Endothelial cell of umbilical vein (primary cell): Measurements from ENCODE around the gene ADARB1. TPM values are rescaled to one million over a fixed set of nuclear protein-coding genes. Genes with fewer than 3 reads are reported as not detected.

Experiments used
- BruUV-seq: library from RNA; stranded (reverse); fragments of 400-500 nt; replicated peaks from 2 replicates; lab custom pipeline; 2021; lab: Mats Ljungman, UMichigan
- CTCF ChIA-PET: fragments of 300-600, 350-600 bp; sonication (Branson Sonifier 250); formaldehyde crosslinking; loops from one replicate; lab custom pipeline; 2021; ENCODE audit warnings: antibody characterized with exemption, inconsistent platforms; lab: Charles Lee
- POLR2A ChIA-PET: fragments of 300-600, 350-600 bp; sonication (Branson Sonifier 250); formaldehyde crosslinking; loops from one replicate; lab custom pipeline; 2021; ENCODE audit warnings: antibody characterized with exemption, inconsistent platforms; lab: Charles Lee
- DNase-seq: peaks from one replicate; pipeline ENCODE4 v3.0.0-alpha.2; 2011; ENCODE audit warnings: low read depth, low spot score
- FAIRE-seq: peaks from 2 replicates; lab custom pipeline; 2011; peaks lifted over from hg19 to GRCh38; lab: Jason Lieb, UNC
- H2AFZ ChIP-seq: 2 replicates; pipeline ENCODE4 v1.6.0; 2012; ENCODE audit warnings: low read depth, low read length, control low read depth, inconsistent platforms
- H3K27ac ChIP-seq: 2 replicates; pipeline ENCODE4 v1.5.1; 2011; ENCODE audit warnings: low read depth, mild to moderate bottlenecking, control low read depth, low read length, moderate library complexity; ENCODE audit not compliant: insufficient read depth
- H3K27me3 ChIP-seq, 2 experiments: 2 replicates each; pipeline versions ENCODE4 v1.6.0 to v1.6.1; 2011; ENCODE audit warnings: low read length in 2 of 2, mixed read lengths in 1 of 2; ENCODE audit not compliant: control insufficient read depth in 2 of 2, insufficient read depth in 2 of 2
- H3K36me3 ChIP-seq, 2 experiments: 2 replicates in 1 of 2; 3 replicates in 1 of 2; pipeline ENCODE4 v1.5.1; 2011; ENCODE audit warnings: low read length in 2 of 2, mild to moderate bottlenecking in 1 of 2, moderate library complexity in 1 of 2; ENCODE audit not compliant: control insufficient read depth in 2 of 2, insufficient read depth in 2 of 2; ENCODE audit errors: extremely low read depth in 1 of 2
- H3K4me1 ChIP-seq: 3 replicates; pipeline ENCODE4 v1.5.1; 2011; ENCODE audit warnings: mild to moderate bottlenecking, low read length; ENCODE audit not compliant: control insufficient read depth, insufficient read depth; ENCODE audit errors: extremely low read depth
- H3K4me2 ChIP-seq: 2 replicates; pipeline ENCODE4 v1.6.1; 2011; ENCODE audit warnings: low read length, control low read depth, mixed read lengths; ENCODE audit not compliant: insufficient read depth
- H3K4me3 ChIP-seq, 3 experiments: fragments of 200-600 bp in 1 of 3; sonication (generic), shearing (Covaris generic) in 1 of 3; replicated peaks in 1 of 3; 2 replicates each; pipeline ENCODE4 v1.5.1; 2011 to 2016; ENCODE audit warnings: control low read depth in 3 of 3, low read length in 3 of 3, mild to moderate bottlenecking in 2 of 3, inconsistent platforms in 1 of 3, low read depth in 1 of 3, moderate library complexity in 1 of 3; ENCODE audit not compliant: insufficient read depth in 1 of 3
- H3K79me2 ChIP-seq: 2 replicates; pipeline ENCODE4 v1.6.0; 2012; ENCODE audit warnings: low read length, inconsistent platforms; ENCODE audit not compliant: control insufficient read depth, insufficient read depth
- H3K9ac ChIP-seq: replicated peaks from 2 replicates; pipeline ENCODE3; 2011; ENCODE audit warnings: low read length, control low read depth; ENCODE audit not compliant: insufficient read depth; ENCODE audit errors: extremely low read depth
- H3K9me1 ChIP-seq: replicated peaks from 3 replicates; pipeline ENCODE4 v1.6.0; 2011; ENCODE audit warnings: mild to moderate bottlenecking, low read length; ENCODE audit not compliant: control insufficient read depth, insufficient read depth; ENCODE audit errors: extremely low read depth
- H3K9me3 ChIP-seq: replicated peaks from 2 replicates; pipeline ENCODE4 v1.5.1; 2012; ENCODE audit warnings: low read length, inconsistent platforms; ENCODE audit not compliant: control insufficient read depth, insufficient read depth
- H4K20me1 ChIP-seq: replicated peaks from 2 replicates; pipeline ENCODE3; 2011; ENCODE audit warnings: mild to moderate bottlenecking, low read length; ENCODE audit not compliant: control insufficient read depth, insufficient read depth; ENCODE audit errors: extremely low read depth
- EZH2 ChIP-seq: IDR thresholded peaks from 2 replicates; pipeline ENCODE4 v1.6.1; 2012; ENCODE audit warnings: borderline replicate concordance, low read depth, mild to moderate bottlenecking, moderate library complexity, low read length, inconsistent platforms; ENCODE audit not compliant: severe bottlenecking
- FOS ChIP-seq: IDR thresholded peaks from 2 replicates; pipeline ENCODE4 v1.6.1; 2011; ENCODE audit warnings: mild to moderate bottlenecking, low read length, moderate library complexity, borderline replicate concordance; ENCODE audit not compliant: insufficient read depth
- JUN ChIP-seq: IDR thresholded peaks from 2 replicates; pipeline ENCODE4 v1.6.1; 2011; ENCODE audit warnings: borderline replicate concordance, low read depth; ENCODE audit not compliant: insufficient read length, insufficient read depth
- MYC ChIP-seq: IDR thresholded peaks from one replicate; pipeline ENCODE4 v1.6.1; 2011; ENCODE audit warnings: mild to moderate bottlenecking, low read depth, low read length
- POLR2A ChIP-seq: IDR thresholded peaks from 2 replicates; pipeline ENCODE4 v1.6.1; 2012; ENCODE audit warnings: low read depth, mild to moderate bottlenecking, control low read depth, low read length
- POLR2AphosphoS5 ChIP-seq: IDR thresholded peaks from 2 replicates; pipeline ENCODE4 v1.6.1; 2012; ENCODE audit warnings: low read depth, mild to moderate bottlenecking, control low read depth, low read length, moderate library complexity; ENCODE audit not compliant: insufficient read depth
- dilution Hi-C: fragments of 300-500 bp; cut with MboI; formaldehyde crosslinking; loops from one replicate; pipeline ENCODE4 v1.15.0; 2019; ENCODE audit warnings: low sequenced_read_pairs; ENCODE audit not compliant: extremely low pct_ligation_motif_present
- intact Hi-C: fragments of 100-400 bp; cut with micrococcal nuclease; formaldehyde crosslinking; loops from one replicate; pipeline ENCODE4 v1.10.0; 2022
- polyA plus RNA-seq, 4 experiments: library from polyadenylated mRNA; depleted of rRNA in 3 of 4; stranded (reverse) in 3 of 4; unstranded in 1 of 4; fragments of >200 nt; gene quantifications; 2 replicates each; pipeline versions ENCODE4 v1.2.1 to v1.2.3, GENCODE V29; 2011 to 2012; ENCODE audit warnings: missing spikeins in 1 of 4
- total RNA-seq: library from RNA; stranded (reverse); gene quantifications from 2 replicates; pipeline ENCODE4 v1.2.3, GENCODE V29; 2021
- TF ChIP-seq, protein P1 (sequence below): IDR thresholded peaks from 2 replicates; pipeline ENCODE4 v1.6.1; 2011; ENCODE audit not compliant: insufficient read depth, insufficient read length
- TF ChIP-seq, protein P2 (sequence below), 2 donors: IDR thresholded peaks; 1 replicate in 1 of 2; 2 replicates in 1 of 2; pipeline ENCODE4 v1.5.1; 2011; ENCODE audit warnings: low read length in 2 of 2, mild to moderate bottlenecking in 2 of 2, moderate library complexity in 2 of 2, control low read depth in 1 of 2, inconsistent platforms in 1 of 2, low read depth in 1 of 2; ENCODE audit not compliant: insufficient read depth in 1 of 2; ENCODE audit errors: extremely low read depth in 1 of 2

Gene ADARB1
- total and polyA plus RNA-seq, 2 donors (not counting 3 experiments of a cell fraction or from before 2014, with no cell fraction given), result 32.5 to 54.3 TPM

DNA sequence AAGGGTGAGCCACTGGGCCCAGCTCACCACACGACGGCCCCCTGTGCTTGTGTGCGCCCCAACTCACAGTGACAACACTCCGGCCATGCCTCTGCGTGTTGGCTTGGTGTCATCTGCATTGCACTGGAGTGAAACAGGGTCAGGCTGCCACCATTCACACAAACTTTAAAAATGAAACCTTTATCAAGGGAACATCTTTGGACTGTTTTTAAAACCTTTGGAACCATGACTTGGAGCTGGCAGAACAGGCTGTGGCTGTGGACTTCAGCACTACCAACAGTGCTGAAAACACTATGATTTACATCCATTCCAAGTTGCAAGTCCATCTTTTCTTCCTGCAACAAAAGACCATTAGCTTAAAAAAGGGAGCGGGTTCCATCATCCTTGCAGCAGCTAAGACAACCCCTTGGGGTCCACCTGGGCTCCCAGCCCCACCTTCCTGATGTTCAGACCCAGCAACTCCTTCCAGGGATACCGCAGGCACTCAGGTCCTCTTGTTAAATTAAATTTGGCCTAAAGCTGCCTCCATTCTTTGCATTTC lies 187.7 kb downstream of the ADARB1 start:
- intact Hi-C loops (no loop called here), dilution Hi-C loops (no loop called here)
- Histone ChIP-seq H3K9ac (no peak overlapping the region), H3K9me1 (no peaks in the 10 kb centered on the region), H3K27ac (no peak overlapping the region), H2AFZ (no peak overlapping the region), H3K36me3 (peaks cover 0 to 29% of the 10 kb centered on the region in 2 experiments), H3K27me3 (no peaks in the 10 kb centered on the region), H3K4me2 (no peak overlapping the region), H3K4me1 (no peaks in the 10 kb centered on the region), H4K20me1 (no peaks in the 10 kb centered on the region), H3K4me3 (no peak overlapping the region), H3K9me3 (no peaks in the 10 kb centered on the region), H3K79me2 (no peaks in the 10 kb centered on the region)
- ChIA-PET CTCF (interaction anchor here (1.0 to 1.9 kb wide), 3 partner anchors 9 to 14 kb away, joined by 3 to 6 read pairs (median 4); no protein-coding TSS in a partner anchor), POLR2A (no interaction called here)
- BruUV-seq, result no TSS peak
- TF ChIP-seq, protein P1, sequence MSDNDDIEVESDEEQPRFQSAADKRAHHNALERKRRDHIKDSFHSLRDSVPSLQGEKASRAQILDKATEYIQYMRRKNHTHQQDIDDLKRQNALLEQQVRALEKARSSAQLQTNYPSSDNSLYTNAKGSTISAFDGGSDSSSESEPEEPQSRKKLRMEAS, result no peak
- TF ChIP-seq JUN (no peak), MYC (no peak), POLR2A (no peak), EZH2 (no peak), POLR2AphosphoS5 (no peak), FOS (no peak)
- TF ChIP-seq, protein P2, sequence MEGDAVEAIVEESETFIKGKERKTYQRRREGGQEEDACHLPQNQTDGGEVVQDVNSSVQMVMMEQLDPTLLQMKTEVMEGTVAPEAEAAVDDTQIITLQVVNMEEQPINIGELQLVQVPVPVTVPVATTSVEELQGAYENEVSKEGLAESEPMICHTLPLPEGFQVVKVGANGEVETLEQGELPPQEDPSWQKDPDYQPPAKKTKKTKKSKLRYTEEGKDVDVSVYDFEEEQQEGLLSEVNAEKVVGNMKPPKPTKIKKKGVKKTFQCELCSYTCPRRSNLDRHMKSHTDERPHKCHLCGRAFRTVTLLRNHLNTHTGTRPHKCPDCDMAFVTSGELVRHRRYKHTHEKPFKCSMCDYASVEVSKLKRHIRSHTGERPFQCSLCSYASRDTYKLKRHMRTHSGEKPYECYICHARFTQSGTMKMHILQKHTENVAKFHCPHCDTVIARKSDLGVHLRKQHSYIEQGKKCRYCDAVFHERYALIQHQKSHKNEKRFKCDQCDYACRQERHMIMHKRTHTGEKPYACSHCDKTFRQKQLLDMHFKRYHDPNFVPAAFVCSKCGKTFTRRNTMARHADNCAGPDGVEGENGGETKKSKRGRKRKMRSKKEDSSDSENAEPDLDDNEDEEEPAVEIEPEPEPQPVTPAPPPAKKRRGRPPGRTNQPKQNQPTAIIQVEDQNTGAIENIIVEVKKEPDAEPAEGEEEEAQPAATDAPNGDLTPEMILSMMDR (IDR thresholded peaks at IDR 0.05; ENCODE audit: extremely low read depth in 1 of 2, insufficient read depth in 1 of 2, low read depth in 1 of 2, low read length in 2 of 2), result no peak
- DNase-seq (no peak), FAIRE-seq (no peak)
